HepG2 (cell line): ENCODE data around the gene ESPN. TPM values are rescaled to one million over a fixed set of nuclear protein-coding genes. Genes with fewer than 3 reads are reported as not detected.

ENCODE experiments used
- BHLHE40 ChIP-seq: IDR thresholded peaks from 2 replicates; pipeline ENCODE4 v1.6.1; 2011; ENCODE audit warnings: low read length, improper control_type of control experiment
- CEBPB ChIP-seq: IDR thresholded peaks from 2 replicates; pipeline ENCODE4 v1.6.1; 2011; ENCODE audit warnings: low read depth, low read length, improper control_type of control experiment, borderline replicate concordance
- GATAD2A ChIP-seq: IDR thresholded peaks from 2 replicates; pipeline ENCODE4 v1.6.1; 2016
- HNRNPH1 ChIP-seq: fragments of 200-400 bp; formaldehyde crosslinking; optimal IDR thresholded peaks from 2 replicates; pipeline ENCODE3; 2017; ENCODE audit warnings: mild to moderate bottlenecking, low read depth, low read length
- HOXA9 ChIP-seq: sonication (generic); formaldehyde crosslinking; IDR thresholded peaks from 2 replicates; pipeline ENCODE4 v1.8.1; 2022; ENCODE audit warnings: missing genetic modification reagents, mild to moderate bottlenecking, moderate library complexity, borderline replicate concordance
- JUNB ChIP-seq: sonication (generic); formaldehyde crosslinking; IDR thresholded peaks from 2 replicates; pipeline ENCODE4 v1.8.0; 2022; ENCODE audit warnings: missing genetic modification reagents, mild to moderate bottlenecking, borderline replicate concordance
- MBNL3 ChIP-seq: fragments of 250-450 bp; sonication (Bioruptor Pico); conservative IDR thresholded peaks from 2 replicates; pipeline ENCODE4 v1.8.0; 2022; ENCODE audit warnings: mild to moderate bottlenecking, inconsistent platforms
- MEIS2 ChIP-seq: sonication (generic); formaldehyde crosslinking; IDR thresholded peaks from 2 replicates; pipeline ENCODE4 v1.9.0; 2021; ENCODE audit warnings: mild to moderate bottlenecking, missing genetic modification reagents
- MIXL1 ChIP-seq: IDR thresholded peaks from 2 replicates; pipeline ENCODE4 v1.6.1; 2016
- MTA1 ChIP-seq: sonication (generic); formaldehyde crosslinking; IDR thresholded peaks from 2 replicates; pipeline ENCODE4 v1.4.0; 2020; ENCODE audit warnings: missing genetic modification reagents, mild to moderate bottlenecking, borderline replicate concordance
- PHF5A ChIP-seq: IDR thresholded peaks from one replicate; pipeline ENCODE4 v1.6.1; 2018; ENCODE audit warnings: low read depth, missing genetic modification reagents; ENCODE audit not compliant: unreplicated experiment
- SIN3A ChIP-seq: IDR thresholded peaks from 2 replicates; pipeline ENCODE4 v1.6.1; 2011; ENCODE audit warnings: low read depth, mild to moderate bottlenecking, control low read depth, low read length, borderline replicate concordance
- TCF12 ChIP-seq, 2 experiments: fragments of 450-650 bp in 1 of 2; sonication (generic) in 1 of 2; formaldehyde crosslinking in 1 of 2; IDR thresholded peaks; 2 replicates each; pipeline versions ENCODE4 v1.6.1 to v1.8.0; 2017 to 2022; ENCODE audit warnings: antibody characterized with exemption in 1 of 2, mild to moderate bottlenecking in 1 of 2, missing genetic modification reagents in 1 of 2, moderate library complexity in 1 of 2
- ZNF567 ChIP-seq: sonication (generic); formaldehyde crosslinking; IDR thresholded peaks from 2 replicates; pipeline ENCODE4 v1.8.1; 2023; ENCODE audit warnings: mild to moderate bottlenecking, missing genetic modification reagents, borderline replicate concordance
- ZNF780A ChIP-seq: sonication (generic); formaldehyde crosslinking; IDR thresholded peaks from 2 replicates; pipeline ENCODE4 v1.8.0; 2022; ENCODE audit warnings: mild to moderate bottlenecking, missing genetic modification reagents, moderate library complexity
- polyA plus RNA-seq, 8 experiments: library from polyadenylated mRNA; depleted of rRNA in 3 of 8; stranded (reverse) in 7 of 8; unstranded in 1 of 8; fragments of >200 nt; fragmentation: Illumina TruSeq in 4 of 8; extraction: Trizol in 4 of 8; gene quantifications; 2 replicates each; pipeline versions ENCODE4 v1.2.1 to v1.2.3, GENCODE V29; 2011 to 2016; ENCODE audit warnings: low read depth in 4 of 8, missing spikeins in 1 of 8, mixed read lengths in 1 of 8; ENCODE audit not compliant: insufficient read depth in 1 of 8
- total RNA-seq, 5 experiments: library from RNA; depleted of rRNA; stranded (reverse); fragments of >200 nt; fragmentation: Illumina TruSeq; extraction: Trizol; gene quantifications; 2 replicates each; pipeline ENCODE4 v1.2.3, GENCODE V29; 2016; ENCODE audit warnings: low read depth in 1 of 5
- TF ChIP-seq, protein P1 (sequence below): sonication (generic); formaldehyde crosslinking; IDR thresholded peaks from 2 replicates; pipeline ENCODE4 v1.9.0; 2021; ENCODE audit warnings: missing genetic modification reagents, mild to moderate bottlenecking, borderline replicate concordance
- TF ChIP-seq, protein P2 (sequence below): sonication (generic); formaldehyde crosslinking; IDR thresholded peaks from 2 replicates; pipeline ENCODE4 v1.4.0; 2020; ENCODE audit warnings: missing genetic modification reagents
- TF ChIP-seq, protein P3 (sequence below): sonication (generic); formaldehyde crosslinking; IDR thresholded peaks from 2 replicates; pipeline ENCODE4 v1.5.0; 2020; ENCODE audit warnings: mild to moderate bottlenecking, missing genetic modification reagents, borderline replicate concordance
- TF ChIP-seq, protein P4 (sequence below): IDR thresholded peaks from 2 replicates; pipeline ENCODE4 v1.6.1; 2016; ENCODE audit warnings: missing genetic modification reagents, missing compliant biosample characterization
- TF ChIP-seq, protein P5 (sequence below): sonication (generic); formaldehyde crosslinking; IDR thresholded peaks from 2 replicates; pipeline ENCODE4 v1.8.1; 2023; ENCODE audit warnings: mild to moderate bottlenecking, moderate library complexity, missing genetic modification reagents

The ESPN gene
- total and polyA plus RNA-seq, 2 of the 13 experiments (the other 11 are each of a cell fraction or from before 2014, with no cell fraction given) = 48.6 to 54.2 TPM

DNA sequence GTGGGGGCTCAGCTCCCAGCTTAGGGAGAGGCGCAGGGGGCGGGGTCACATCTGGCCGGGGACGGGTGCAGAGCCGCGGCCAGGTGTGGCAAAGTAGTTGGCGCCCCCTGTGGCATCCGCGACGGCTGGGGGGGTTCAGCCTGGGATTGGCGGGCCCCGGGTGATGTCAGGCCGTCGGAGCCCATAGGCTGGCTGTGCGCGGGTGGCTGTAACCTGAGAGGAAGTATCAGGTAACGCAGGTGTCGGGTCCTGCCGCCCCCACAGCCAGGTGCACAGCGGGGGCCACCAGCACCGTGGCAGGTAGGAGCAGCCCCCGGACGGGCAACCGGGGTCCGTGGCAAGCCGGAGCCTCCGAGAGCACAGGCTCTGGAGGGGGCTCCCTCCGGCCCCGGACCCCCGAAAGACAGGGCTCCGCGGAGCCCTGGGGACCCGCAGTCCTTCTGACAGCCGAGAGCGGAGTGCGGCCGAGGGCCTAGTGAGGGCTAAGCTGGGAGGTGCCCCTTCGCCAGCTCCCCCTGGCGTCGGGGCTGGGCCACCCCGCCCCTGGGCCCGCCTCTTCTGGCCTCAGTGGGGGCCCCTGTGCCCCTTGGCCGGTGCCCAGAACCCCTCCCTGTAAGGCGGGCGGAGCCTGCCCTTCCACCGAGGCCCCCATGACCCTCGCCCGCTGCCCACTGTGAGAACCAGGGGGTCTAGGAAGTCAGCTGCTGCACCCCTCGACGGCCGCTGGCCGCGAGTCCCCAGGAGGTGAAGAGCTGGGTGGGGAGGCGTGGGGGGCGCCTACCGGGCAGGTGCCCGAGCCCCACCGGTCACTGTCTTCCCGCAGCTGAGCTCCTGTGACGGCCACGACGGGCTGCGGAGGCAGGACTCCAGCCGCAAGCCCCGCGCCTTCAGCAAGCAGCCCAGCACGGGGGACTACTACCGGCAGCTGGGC, 23.5 kb downstream of the ESPN start (continued):
- TF ChIP-seq, protein P1, sequence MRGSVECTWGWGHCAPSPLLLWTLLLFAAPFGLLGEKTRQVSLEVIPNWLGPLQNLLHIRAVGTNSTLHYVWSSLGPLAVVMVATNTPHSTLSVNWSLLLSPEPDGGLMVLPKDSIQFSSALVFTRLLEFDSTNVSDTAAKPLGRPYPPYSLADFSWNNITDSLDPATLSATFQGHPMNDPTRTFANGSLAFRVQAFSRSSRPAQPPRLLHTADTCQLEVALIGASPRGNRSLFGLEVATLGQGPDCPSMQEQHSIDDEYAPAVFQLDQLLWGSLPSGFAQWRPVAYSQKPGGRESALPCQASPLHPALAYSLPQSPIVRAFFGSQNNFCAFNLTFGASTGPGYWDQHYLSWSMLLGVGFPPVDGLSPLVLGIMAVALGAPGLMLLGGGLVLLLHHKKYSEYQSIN (CRISPR knock-in tag) = no peak
- TF ChIP-seq SIN3A (no peak), ZNF780A (CRISPR knock-in tag) (no peak; the same call in 1 of the 2 replicates), MIXL1 (CRISPR knock-in tag) (no peak), HOXA9 (CRISPR knock-in tag) (no peak), MBNL3 (CRISPR knock-in tag) (no peak), GATAD2A (CRISPR knock-in tag) (peak; percentile 45; the same call in 1 of the 2 replicates), JUNB (CRISPR knock-in tag) (no peak), HNRNPH1 (no peak), ZNF567 (CRISPR knock-in tag) (no peak), PHF5A (CRISPR knock-in tag) (peak; percentile 33), TCF12 (IDR thresholded peaks at IDR 0.05) (no peak), TCF12 (CRISPR knock-in tag; IDR thresholded peaks at IDR 0.05) (no peak), CEBPB (no peak), MTA1 (CRISPR knock-in tag) (no peak), MEIS2 (peak; percentile 64; the same call in 1 of the 2 replicates), BHLHE40 (no peak)
- TF ChIP-seq, protein P2, sequence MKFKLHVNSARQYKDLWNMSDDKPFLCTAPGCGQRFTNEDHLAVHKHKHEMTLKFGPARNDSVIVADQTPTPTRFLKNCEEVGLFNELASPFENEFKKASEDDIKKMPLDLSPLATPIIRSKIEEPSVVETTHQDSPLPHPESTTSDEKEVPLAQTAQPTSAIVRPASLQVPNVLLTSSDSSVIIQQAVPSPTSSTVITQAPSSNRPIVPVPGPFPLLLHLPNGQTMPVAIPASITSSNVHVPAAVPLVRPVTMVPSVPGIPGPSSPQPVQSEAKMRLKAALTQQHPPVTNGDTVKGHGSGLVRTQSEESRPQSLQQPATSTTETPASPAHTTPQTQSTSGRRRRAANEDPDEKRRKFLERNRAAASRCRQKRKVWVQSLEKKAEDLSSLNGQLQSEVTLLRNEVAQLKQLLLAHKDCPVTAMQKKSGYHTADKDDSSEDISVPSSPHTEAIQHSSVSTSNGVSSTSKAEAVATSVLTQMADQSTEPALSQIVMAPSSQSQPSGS (CRISPR knock-in tag) = no peak; the same call in 1 of the 2 replicates
- TF ChIP-seq, protein P3, sequence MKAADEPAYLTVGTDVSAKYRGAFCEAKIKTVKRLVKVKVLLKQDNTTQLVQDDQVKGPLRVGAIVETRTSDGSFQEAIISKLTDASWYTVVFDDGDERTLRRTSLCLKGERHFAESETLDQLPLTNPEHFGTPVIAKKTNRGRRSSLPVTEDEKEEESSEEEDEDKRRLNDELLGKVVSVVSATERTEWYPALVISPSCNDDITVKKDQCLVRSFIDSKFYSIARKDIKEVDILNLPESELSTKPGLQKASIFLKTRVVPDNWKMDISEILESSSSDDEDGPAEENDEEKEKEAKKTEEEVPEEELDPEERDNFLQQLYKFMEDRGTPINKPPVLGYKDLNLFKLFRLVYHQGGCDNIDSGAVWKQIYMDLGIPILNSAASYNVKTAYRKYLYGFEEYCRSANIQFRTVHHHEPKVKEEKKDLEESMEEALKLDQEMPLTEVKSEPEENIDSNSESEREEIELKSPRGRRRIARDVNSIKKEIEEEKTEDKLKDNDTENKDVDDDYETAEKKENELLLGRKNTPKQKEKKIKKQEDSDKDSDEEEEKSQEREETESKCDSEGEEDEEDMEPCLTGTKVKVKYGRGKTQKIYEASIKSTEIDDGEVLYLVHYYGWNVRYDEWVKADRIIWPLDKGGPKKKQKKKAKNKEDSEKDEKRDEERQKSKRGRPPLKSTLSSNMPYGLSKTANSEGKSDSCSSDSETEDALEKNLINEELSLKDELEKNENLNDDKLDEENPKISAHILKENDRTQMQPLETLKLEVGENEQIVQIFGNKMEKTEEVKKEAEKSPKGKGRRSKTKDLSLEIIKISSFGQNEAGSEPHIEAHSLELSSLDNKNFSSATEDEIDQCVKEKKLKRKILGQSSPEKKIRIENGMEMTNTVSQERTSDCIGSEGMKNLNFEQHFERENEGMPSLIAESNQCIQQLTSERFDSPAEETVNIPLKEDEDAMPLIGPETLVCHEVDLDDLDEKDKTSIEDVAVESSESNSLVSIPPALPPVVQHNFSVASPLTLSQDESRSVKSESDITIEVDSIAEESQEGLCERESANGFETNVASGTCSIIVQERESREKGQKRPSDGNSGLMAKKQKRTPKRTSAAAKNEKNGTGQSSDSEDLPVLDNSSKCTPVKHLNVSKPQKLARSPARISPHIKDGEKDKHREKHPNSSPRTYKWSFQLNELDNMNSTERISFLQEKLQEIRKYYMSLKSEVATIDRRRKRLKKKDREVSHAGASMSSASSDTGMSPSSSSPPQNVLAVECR (CRISPR knock-in tag) = peak; percentile 11; the same call in 1 of the 2 replicates
- TF ChIP-seq, protein P4, sequence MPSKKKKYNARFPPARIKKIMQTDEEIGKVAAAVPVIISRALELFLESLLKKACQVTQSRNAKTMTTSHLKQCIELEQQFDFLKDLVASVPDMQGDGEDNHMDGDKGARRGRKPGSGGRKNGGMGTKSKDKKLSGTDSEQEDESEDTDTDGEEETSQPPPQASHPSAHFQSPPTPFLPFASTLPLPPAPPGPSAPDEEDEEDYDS (CRISPR knock-in tag) = peak; percentile 67; the same call in 1 of the 2 replicates
- TF ChIP-seq, protein P5, sequence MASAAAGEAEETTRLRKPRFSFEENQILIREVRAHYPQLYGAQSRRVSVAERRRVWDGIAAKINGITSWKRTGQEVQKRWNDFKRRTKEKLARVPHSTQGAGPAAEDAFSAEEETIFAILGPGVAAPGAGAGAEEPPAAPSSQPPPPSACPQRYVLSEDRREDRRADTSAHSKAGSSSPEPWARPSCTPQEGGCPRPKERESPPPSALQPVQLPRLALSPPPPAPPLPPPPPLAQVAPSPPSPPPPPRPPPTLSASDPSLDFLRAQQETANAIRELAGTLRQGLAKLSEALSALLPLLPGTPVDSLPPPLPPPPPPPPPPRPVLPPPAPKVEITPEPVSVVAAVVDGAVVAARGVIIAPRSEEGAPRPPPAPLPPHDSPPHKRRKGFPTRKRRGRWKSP (CRISPR knock-in tag) = 0 out of 2 replicates have a peak, but pooled peaks have one; percentile 37
